ENCODE results near the gene ADAM19.

ADAM19 gene

DNA sequence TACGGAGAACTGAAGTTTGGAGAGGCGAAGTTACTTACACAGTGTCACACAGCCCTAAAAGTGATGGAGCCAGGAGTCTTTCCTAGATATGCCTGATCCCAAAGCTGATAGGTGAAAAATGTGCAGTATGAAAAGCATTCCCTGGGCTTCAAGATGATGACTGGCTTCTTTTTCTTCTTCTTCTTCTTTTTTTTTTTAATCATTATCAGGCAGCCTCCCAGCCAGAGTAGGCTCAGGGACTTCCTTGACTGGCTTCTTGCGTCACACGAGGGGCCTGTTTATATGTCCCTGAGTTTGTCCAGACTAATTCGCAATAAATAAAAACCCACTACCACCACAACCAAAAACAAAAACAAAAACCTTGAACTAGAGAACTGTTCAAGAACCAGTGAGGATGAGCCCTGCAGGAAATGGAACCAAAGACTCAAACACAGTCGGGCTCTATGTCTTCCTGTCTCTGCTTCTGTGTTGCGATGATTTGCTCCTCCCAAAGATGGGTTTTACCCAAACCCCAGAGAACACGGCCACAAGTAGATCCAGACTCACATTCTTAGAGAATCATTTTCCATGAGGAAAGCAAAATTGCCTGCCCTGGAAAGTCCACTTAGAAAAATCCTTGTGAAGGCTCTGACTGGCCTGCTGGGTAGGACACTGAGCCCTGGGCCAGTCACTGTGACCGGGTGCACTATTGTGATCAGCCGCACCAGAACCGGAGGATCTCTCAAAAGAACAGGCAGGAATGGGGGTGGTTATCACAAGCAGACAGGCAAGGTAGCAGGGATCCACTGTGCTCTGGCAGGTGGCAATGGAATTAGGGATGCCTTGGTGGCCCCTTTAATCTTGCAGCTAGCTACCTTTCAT, 38.0 kb upstream of the ADAM19 start:
- H3K9me3 Mint-ChIP-seq, result peaks cover 3% of the 10 kb centered on the region
- H3K4me3 Mint-ChIP-seq, result peak overlapping the region in 1 of 3 experiments; percentile 34
- TF ChIP-seq, protein P1, sequence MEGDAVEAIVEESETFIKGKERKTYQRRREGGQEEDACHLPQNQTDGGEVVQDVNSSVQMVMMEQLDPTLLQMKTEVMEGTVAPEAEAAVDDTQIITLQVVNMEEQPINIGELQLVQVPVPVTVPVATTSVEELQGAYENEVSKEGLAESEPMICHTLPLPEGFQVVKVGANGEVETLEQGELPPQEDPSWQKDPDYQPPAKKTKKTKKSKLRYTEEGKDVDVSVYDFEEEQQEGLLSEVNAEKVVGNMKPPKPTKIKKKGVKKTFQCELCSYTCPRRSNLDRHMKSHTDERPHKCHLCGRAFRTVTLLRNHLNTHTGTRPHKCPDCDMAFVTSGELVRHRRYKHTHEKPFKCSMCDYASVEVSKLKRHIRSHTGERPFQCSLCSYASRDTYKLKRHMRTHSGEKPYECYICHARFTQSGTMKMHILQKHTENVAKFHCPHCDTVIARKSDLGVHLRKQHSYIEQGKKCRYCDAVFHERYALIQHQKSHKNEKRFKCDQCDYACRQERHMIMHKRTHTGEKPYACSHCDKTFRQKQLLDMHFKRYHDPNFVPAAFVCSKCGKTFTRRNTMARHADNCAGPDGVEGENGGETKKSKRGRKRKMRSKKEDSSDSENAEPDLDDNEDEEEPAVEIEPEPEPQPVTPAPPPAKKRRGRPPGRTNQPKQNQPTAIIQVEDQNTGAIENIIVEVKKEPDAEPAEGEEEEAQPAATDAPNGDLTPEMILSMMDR (IDR thresholded peaks at IDR 0.05; ENCODE audit: unreplicated experiment in 3 of 3), result no peak

DNA sequence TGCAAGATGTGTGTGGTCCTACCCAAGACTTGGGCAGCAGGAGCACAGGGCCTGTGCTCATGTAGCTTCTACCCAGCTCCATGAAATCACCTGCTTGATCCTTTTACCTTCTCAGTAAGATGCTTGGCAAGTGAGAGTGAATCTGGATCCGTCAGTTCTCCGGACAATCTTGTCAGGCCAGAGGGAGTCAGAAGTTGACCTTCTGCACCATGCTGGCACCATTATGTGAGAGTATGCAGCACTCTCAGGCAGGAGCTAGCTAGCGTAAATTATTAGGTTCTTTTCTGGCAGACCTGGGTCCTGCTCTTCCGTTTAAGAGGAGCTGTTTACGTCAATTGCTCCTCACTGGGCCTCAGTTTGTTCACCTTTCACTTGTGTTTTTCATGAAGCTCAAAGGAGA, 37.0 kb upstream of the ADAM19 start:
- H3K27me3 Mint-ChIP-seq (ENCODE audit: low read depth), result no peaks in the 10 kb centered on the region
- H3K9me3 Mint-ChIP-seq, result no peaks in the 10 kb centered on the region
- TF ChIP-seq, protein P1 (IDR thresholded peaks at IDR 0.05; ENCODE audit: unreplicated experiment in 3 of 3), result no peak
- peak overlapping the region; percentile 93 to 96 (median 96) for H3K27ac Mint-ChIP-seq
- H3K36me3 Mint-ChIP-seq (ENCODE audit: low read depth), result no peaks in the 10 kb centered on the region
- H3K4me1 Mint-ChIP-seq, result peaks cover 43% of the 10 kb centered on the region
- H3K4me3 Mint-ChIP-seq, result no peak overlapping the region

More for the DNA sequence above, 38.0 kb upstream of the ADAM19 start:
- Mint-ChIP-seq H3K36me3 (ENCODE audit: low read depth) (no peaks in the 10 kb centered on the region), H3K27ac (peak overlapping the region in 2 of 3 experiments; percentile 10 to 93), H3K4me1 (peaks cover 46% of the 10 kb centered on the region), H3K27me3 (ENCODE audit: low read depth) (no peaks in the 10 kb centered on the region)

DNA sequence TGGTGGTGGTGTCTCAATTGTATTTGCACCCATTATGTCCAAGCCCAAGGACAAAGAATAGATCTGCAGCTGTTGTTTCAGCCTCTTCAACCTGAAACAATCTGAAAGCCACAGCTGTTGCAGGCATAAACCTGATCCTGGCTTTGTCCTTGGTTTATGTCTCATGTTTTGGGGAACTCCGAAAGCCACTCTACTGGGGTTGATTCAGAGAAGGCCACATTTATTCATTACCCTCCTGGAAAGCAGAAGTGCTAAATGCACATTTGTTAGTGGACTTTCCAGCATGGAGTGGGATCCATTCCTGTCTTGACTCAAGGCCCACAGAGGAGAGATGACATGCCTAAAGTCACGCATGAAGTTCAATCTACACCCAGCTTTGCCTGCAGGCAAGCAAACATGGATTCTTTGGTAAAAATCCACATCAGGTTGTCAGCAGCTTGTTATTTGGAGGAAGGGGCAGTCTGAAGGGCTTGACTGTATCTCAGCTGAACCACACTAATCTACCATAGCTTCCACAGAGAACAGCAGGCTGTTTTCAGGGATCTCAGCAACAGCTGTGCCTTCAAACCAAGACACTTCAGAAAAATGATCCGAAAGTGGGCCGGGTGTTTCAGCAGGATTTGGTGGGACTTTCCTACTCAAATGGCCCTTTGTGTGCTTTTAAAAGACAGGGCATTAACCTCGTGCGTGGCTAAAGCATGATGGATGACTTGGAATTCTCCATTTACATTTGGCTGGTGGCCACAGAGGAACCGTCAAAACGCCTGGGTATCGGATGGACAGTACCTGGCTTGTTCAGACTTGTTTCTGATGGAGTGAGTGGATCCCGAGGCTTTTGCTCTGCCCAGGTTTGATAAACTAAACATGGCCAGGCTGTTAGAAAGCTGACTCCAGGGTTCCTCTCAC, 36.2 kb upstream of the ADAM19 start:
- no peaks in the 10 kb centered on the region for H3K27me3 Mint-ChIP-seq (ENCODE audit: low read depth)
- H3K4me1 Mint-ChIP-seq, result peaks cover 45% of the 10 kb centered on the region
- TF ChIP-seq, protein P1 (IDR thresholded peaks at IDR 0.05; ENCODE audit: unreplicated experiment in 3 of 3), result no peak
- no peaks in the 10 kb centered on the region for H3K9me3 Mint-ChIP-seq
- peak overlapping the region; percentile 93 to 96 (median 96) for H3K27ac Mint-ChIP-seq
- H3K4me3 Mint-ChIP-seq, result peak overlapping the region in 1 of 3 experiments; percentile 7
- no peaks in the 10 kb centered on the region for H3K36me3 Mint-ChIP-seq (ENCODE audit: low read depth)

DNA sequence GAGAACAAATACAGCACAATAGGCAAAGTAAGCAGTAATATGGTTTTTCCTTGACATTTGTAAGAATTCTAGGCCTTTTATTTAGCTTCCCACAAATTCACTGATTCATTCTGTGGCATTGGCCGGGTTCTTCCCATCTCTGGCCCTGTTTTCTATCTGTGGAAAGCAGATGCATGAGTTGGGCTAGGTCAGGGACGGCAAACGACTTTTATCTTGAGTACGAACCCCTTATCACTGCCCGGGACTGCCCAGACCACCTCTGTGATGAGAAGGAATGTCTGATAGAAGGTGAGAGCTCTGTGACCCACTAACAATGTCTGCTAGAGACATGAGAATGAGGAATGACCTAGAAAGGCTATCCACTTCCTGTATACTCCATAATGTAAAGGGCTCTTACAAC, 35.4 kb upstream of the ADAM19 start:
- Mint-ChIP-seq H3K27ac (peak overlapping the region; percentile 93 to 96 (median 96)), H3K9me3 (no peaks in the 10 kb centered on the region), H3K36me3 (ENCODE audit: low read depth) (no peaks in the 10 kb centered on the region), H3K27me3 (ENCODE audit: low read depth) (no peaks in the 10 kb centered on the region), H3K4me3 (peak overlapping the region in 1 of 3 experiments; percentile 40), H3K4me1 (peaks cover 45% of the 10 kb centered on the region)
- TF ChIP-seq, protein P1 (IDR thresholded peaks at IDR 0.05; ENCODE audit: unreplicated experiment in 3 of 3), result no peak

DNA sequence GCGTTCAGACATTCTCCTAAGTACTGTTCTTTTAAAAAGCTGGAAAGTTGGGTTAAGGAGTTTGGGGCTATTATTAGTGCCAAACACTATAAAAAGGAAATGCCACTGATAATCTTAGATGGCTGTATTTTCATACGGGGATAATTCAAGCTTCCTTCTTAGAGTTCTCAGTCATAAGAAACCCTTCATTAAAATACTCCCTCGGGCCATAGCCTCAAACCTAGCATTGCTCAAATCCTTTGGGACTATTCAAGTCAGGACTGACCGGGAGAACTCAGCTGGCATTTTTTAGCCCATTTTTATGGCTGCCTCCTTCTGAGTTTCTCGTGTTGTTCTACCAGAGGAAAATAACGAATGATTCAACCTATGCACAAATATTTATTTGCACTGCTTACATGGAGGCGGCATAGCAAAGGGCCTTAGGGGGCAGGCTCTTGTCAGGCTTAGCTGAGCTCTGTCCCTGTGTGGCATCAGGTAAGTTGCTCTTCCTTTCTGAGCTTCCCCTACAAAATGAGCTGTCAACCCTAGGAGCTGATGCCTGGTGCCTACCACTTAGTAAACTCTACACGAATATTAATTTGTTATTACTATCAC, 33.5 kb upstream of the ADAM19 start:
- TF ChIP-seq, protein P1 (IDR thresholded peaks at IDR 0.05; ENCODE audit: unreplicated experiment in 3 of 3), result no peak
- peaks cover 40% of the 10 kb centered on the region for H3K4me1 Mint-ChIP-seq
- peak overlapping the region in 1 of 3 experiments; percentile 15 for H3K27ac Mint-ChIP-seq
- no peaks in the 10 kb centered on the region for H3K27me3 Mint-ChIP-seq (ENCODE audit: low read depth)
- H3K9me3 Mint-ChIP-seq, result no peaks in the 10 kb centered on the region
- H3K36me3 Mint-ChIP-seq (ENCODE audit: low read depth), result no peaks in the 10 kb centered on the region
- H3K4me3 Mint-ChIP-seq, result no peak overlapping the region

All from nephron (organoid).